ENCODE data around the gene TMEM62.

- TF ChIP-seq POLR2A (IDR thresholded peaks at IDR 0.05) (no peak), CTCF (IDR thresholded peaks at IDR 0.05) (no peak)
Observed at GRCh38 chr15:43230640-43231115, 97.3 kb downstream of the TMEM62 start.

Measured in right lobe of liver (tissue), 4 donors.